B cell (primary cell): ENCODE results near the gene OMA1. TPM values are rescaled to one million over a fixed set of nuclear protein-coding genes. Genes with fewer than 3 reads are reported as not detected.
"Not testable (repeated sequence)": the region's sequence is repeated elsewhere in the genome, so short reads cannot be mapped to it uniquely, and the experiment has no call there.

Experiments
- ATAC-seq: fragments of 200-7000 bp; cut with Tn5 transposase; one replicate; pipeline ENCODE4 v1.10.0; 2021; ENCODE audit warnings: low read depth, mild to moderate bottlenecking, moderate number of reproducible peaks, moderate library complexity
- CTCF ChIA-PET: fragments of 350-600 bp; sonication (Branson Sonifier 250); formaldehyde crosslinking; loops from one replicate; lab custom pipeline; 2021; ENCODE audit warnings: antibody characterized with exemption, inconsistent platforms; lab: Charles Lee
- POLR2A ChIA-PET: fragments of 350-600 bp; sonication (Branson Sonifier 250); formaldehyde crosslinking; loops from one replicate; lab custom pipeline; 2021; ENCODE audit warnings: antibody characterized with exemption; lab: Charles Lee
- DNase-seq: peaks from one replicate; pipeline ENCODE4 v3.0.0; 2013
- H2AFZ ChIP-seq: 2 replicates; pipeline ENCODE4 v1.6.1; 2012; ENCODE audit warnings: mild to moderate bottlenecking, low read depth, low read length; ENCODE audit not compliant: insufficient read depth, poor library complexity, severe bottlenecking
- H3K27ac ChIP-seq, 2 donors: 1 replicate in 1 of 2; 2 replicates in 1 of 2; pipeline ENCODE4 v1.5.1; 2012 to 2013; ENCODE audit warnings: low read length in 2 of 2, mild to moderate bottlenecking in 2 of 2, moderate library complexity in 1 of 2
- H3K27me3 ChIP-seq, 4 experiments: fragments of 200-600 bp in 1 of 4; sonication (generic) in 1 of 4; replicated peaks in 1 of 4; 1 replicate in 2 of 4; 2 replicates in 2 of 4; pipeline versions ENCODE4 v1.6.1 to v1.7.0; 2013 to 2016; ENCODE audit warnings: low read length in 3 of 4, mild to moderate bottlenecking in 2 of 4, mixed read lengths in 1 of 4, moderate library complexity in 1 of 4; ENCODE audit not compliant: insufficient read depth in 4 of 4, control insufficient read depth in 3 of 4; ENCODE audit errors: control extremely low read depth in 1 of 4
- H3K36me3 ChIP-seq, 2 experiments: replicated peaks in 1 of 2; 1 replicate in 1 of 2; 2 replicates in 1 of 2; pipeline versions ENCODE4 v1.6.1 to v1.7.1; 2013; ENCODE audit warnings: low read length in 1 of 2; ENCODE audit not compliant: insufficient read depth in 2 of 2, control insufficient read depth in 1 of 2; ENCODE audit errors: control extremely low read depth in 1 of 2, extremely low read depth in 1 of 2
- H3K4me1 ChIP-seq, 2 donors: fragments of 200-600 bp in 1 of 2; sonication (generic) in 1 of 2; 1 replicate in 1 of 2; 2 replicates in 1 of 2; pipeline versions ENCODE4 v1.5.1 to v1.6.1; 2013 to 2017; ENCODE audit warnings: low read length in 2 of 2; ENCODE audit not compliant: control insufficient read depth in 2 of 2, insufficient read depth in 2 of 2
- H3K4me2 ChIP-seq: replicated peaks from 2 replicates; pipeline ENCODE3; 2012; ENCODE audit warnings: mild to moderate bottlenecking, low read depth, low read length; ENCODE audit not compliant: poor library complexity, severe bottlenecking
- H3K4me3 ChIP-seq, 5 experiments: fragments of 200-600 bp in 1 of 5; sonication (generic) in 1 of 5; 1 replicate in 3 of 5; 2 replicates in 2 of 5; pipeline versions ENCODE4 v1.5.1 to v1.7.0; 2011 to 2016; ENCODE audit warnings: low read length in 4 of 5, mild to moderate bottlenecking in 4 of 5, low read depth in 2 of 5, control low read depth in 1 of 5, moderate library complexity in 1 of 5; ENCODE audit not compliant: insufficient read depth in 1 of 5; ENCODE audit errors: control extremely low read depth in 1 of 5, extremely low read depth in 1 of 5
- H3K79me2 ChIP-seq: fragments of 200-600 bp; sonication (generic); one replicate; pipeline ENCODE4 v1.6.0; 2016; ENCODE audit warnings: low read length; ENCODE audit not compliant: control insufficient read depth, insufficient read depth
- H3K9ac ChIP-seq: fragments of 200-600 bp; sonication (generic); 2 replicates; pipeline ENCODE4 v1.6.1; 2017; ENCODE audit warnings: mild to moderate bottlenecking, low read length, moderate library complexity
- H3K9me3 ChIP-seq, 3 donors: one replicate each; pipeline versions ENCODE4 v1.6.1 to v1.7.1; 2013; ENCODE audit warnings: low read length in 2 of 3; ENCODE audit not compliant: control insufficient read depth in 2 of 3, insufficient read depth in 1 of 3; ENCODE audit errors: control extremely low read depth in 1 of 3
- H4K20me1 ChIP-seq: 2 replicates; pipeline ENCODE4 v1.6.0; 2012; ENCODE audit warnings: mild to moderate bottlenecking, low read length; ENCODE audit not compliant: insufficient read depth, control insufficient read depth, poor library complexity, severe bottlenecking
- H3K27ac Mint-ChIP-seq: one replicate; pipeline ENCODE4 v1.8.0; 2021; ENCODE audit warnings: mixed read lengths
- H3K27me3 Mint-ChIP-seq: one replicate; pipeline ENCODE4 v1.8.0; 2021; ENCODE audit warnings: mixed read lengths
- H3K4me1 Mint-ChIP-seq: one replicate; pipeline ENCODE4 v1.8.0; 2021; ENCODE audit warnings: mixed read lengths
- H3K4me3 Mint-ChIP-seq: one replicate; pipeline ENCODE4 v1.8.0; 2021; ENCODE audit warnings: mixed read lengths
- H3K9me3 Mint-ChIP-seq: one replicate; pipeline ENCODE4 v1.8.0; 2022; ENCODE audit warnings: mixed read lengths; ENCODE audit not compliant: insufficient read depth
- EZH2 ChIP-seq: IDR thresholded peaks from 2 replicates; pipeline ENCODE4 v1.6.1; 2012; ENCODE audit warnings: borderline replicate concordance, low read depth, mild to moderate bottlenecking, moderate library complexity, low read length; ENCODE audit not compliant: insufficient read depth, poor library complexity, severe bottlenecking
- WGBS: methylation state at CpG from one replicate; pipeline ENCODE4 v1.1.5; 2013; ENCODE audit warnings: missing lambda C conversion rate; ENCODE audit not compliant: insufficient coverage; 5-methylcytosine and 5-hydroxymethylcytosine counted together
- intact Hi-C: fragments of 100-400 bp; cut with micrococcal nuclease; formaldehyde crosslinking; loops from one replicate; pipeline ENCODE4 v1.10.0; 2022
- polyA plus RNA-seq: library from polyadenylated mRNA; depleted of rRNA; stranded (reverse); fragments of >200 nt; gene quantifications from 2 replicates; pipeline ENCODE4 v1.2.3, GENCODE V29; 2012
- total RNA-seq, 2 donors: library from RNA; stranded (reverse); fragments of 120-200 nt in 1 of 2; gene quantifications; 1 replicate in 1 of 2; 2 replicates in 1 of 2; pipeline versions ENCODE4 v1.2.3 to v1.2.4, GENCODE V29; 2013 to 2022
- TF ChIP-seq, protein P1 (sequence below): fragments of 200-600 bp; IDR thresholded peaks from one replicate; pipeline ENCODE4 v1.8.0; 2022; ENCODE audit warnings: antibody characterized with exemption, mild to moderate bottlenecking

The OMA1 gene
- total and polyA plus RNA-seq, 2 donors (not counting 1 experiment from before 2014, with no cell fraction given), result 22.8 to 67.5 TPM

- intact Hi-C loops, result no loop called here
Observed at GRCh38 chr1:58551186-58552140, 4.9 kb upstream of the OMA1 start.

DNA sequence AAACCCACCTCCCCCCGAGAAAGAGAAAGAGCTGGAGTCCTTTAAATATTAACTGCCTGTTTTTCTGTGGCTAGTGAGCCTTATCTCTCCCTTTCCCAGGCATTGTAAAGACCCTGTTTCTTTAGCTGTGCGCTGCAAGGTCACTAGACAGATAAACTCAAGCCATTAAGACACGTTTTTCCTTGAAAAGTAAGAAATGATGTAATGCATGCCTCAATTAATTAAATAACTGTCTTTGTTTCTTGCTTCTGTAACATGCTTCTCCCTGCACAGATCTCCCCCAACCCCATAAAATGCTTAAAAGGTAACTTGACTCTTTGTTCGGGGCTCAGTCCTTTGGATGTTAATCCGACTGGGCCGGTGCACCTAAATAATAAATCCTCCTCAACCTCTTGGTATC lies 2.8 kb upstream of the OMA1 start:
- peaks cover 17% of the 10 kb centered on the region for H3K4me1 Mint-ChIP-seq
- H3K4me3 Mint-ChIP-seq, ATAC-seq, H3K9me3 Mint-ChIP-seq, DNase-seq, H3K27ac ChIP-seq, H3K4me2 ChIP-seq, H3K9me3 ChIP-seq, POLR2A ChIA-PET, H2AFZ ChIP-seq, H4K20me1 ChIP-seq, H3K4me3 ChIP-seq, H3K27me3 ChIP-seq, H3K36me3 ChIP-seq, H3K9ac ChIP-seq, H3K27ac Mint-ChIP-seq: not testable (repeated sequence)
- peaks cover 18% of the 10 kb centered on the region for H3K79me2 ChIP-seq
- peaks cover 10 to 13% of the 10 kb centered on the region in 2 donors for H3K4me1 ChIP-seq
- 100% methylated on average over 3 of the region's 6 CpGs for WGBS
- peaks cover 24% of the 10 kb centered on the region for H3K27me3 Mint-ChIP-seq
- CTCF ChIA-PET, result interaction anchor here (0.9 to 5.7 kb wide), 4 partner anchors 8 to 503 kb away, joined by 3 to 103 read pairs (median 3); no protein-coding TSS in a partner anchor
- intact Hi-C loops, result loop anchor here (10.0 kb wide), 2 partner anchors 1146 to 1266 kb away; partner anchors contain the start of gene HOOK1

More at GRCh38 chr1:58551186-58552140, 4.9 kb upstream of the OMA1 start:
- Histone ChIP-seq H3K36me3 (no peaks in the 10 kb centered on the region), H4K20me1 (no peaks in the 10 kb centered on the region), H2AFZ (no peak overlapping the region), H3K27me3 (peaks cover 0 to 5% (median 2%) of the 10 kb centered on the region in 4 experiments), H3K79me2 (no peaks in the 10 kb centered on the region), H3K27ac (no peak overlapping the region), H3K4me1 (peaks cover 3% of the 10 kb centered on the region in 2 donors), H3K4me3 (no peak overlapping the region), H3K9me3 (no peaks in the 10 kb centered on the region), H3K9ac (no peak overlapping the region), H3K4me2 (no peak overlapping the region)
- CTCF ChIA-PET, result interaction anchor here (0.8 to 1.3 kb wide), 2 partner anchors 35 to 1719 kb away, joined by 3 read pairs; no protein-coding TSS in a partner anchor
- DNase-seq (no peak), ATAC-seq (no peak)
- no peak overlapping the region for H3K27ac Mint-ChIP-seq
- TF ChIP-seq, protein P1, sequence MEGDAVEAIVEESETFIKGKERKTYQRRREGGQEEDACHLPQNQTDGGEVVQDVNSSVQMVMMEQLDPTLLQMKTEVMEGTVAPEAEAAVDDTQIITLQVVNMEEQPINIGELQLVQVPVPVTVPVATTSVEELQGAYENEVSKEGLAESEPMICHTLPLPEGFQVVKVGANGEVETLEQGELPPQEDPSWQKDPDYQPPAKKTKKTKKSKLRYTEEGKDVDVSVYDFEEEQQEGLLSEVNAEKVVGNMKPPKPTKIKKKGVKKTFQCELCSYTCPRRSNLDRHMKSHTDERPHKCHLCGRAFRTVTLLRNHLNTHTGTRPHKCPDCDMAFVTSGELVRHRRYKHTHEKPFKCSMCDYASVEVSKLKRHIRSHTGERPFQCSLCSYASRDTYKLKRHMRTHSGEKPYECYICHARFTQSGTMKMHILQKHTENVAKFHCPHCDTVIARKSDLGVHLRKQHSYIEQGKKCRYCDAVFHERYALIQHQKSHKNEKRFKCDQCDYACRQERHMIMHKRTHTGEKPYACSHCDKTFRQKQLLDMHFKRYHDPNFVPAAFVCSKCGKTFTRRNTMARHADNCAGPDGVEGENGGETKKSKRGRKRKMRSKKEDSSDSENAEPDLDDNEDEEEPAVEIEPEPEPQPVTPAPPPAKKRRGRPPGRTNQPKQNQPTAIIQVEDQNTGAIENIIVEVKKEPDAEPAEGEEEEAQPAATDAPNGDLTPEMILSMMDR, result no peak
- TF ChIP-seq EZH2, result no peak
- POLR2A ChIA-PET, result no interaction called here
- no peaks in the 10 kb centered on the region for H3K9me3 Mint-ChIP-seq
- peaks cover 30% of the 10 kb centered on the region for H3K27me3 Mint-ChIP-seq
- 100% methylated on average over 3 of the region's 9 CpGs for WGBS
- peaks cover 4% of the 10 kb centered on the region for H3K4me1 Mint-ChIP-seq
- no peak overlapping the region for H3K4me3 Mint-ChIP-seq
